GM18520 (cell line): ENCODE results near the gene USP20.

Source experiments
- ATAC-seq: cut with Tn5 transposase; IDR thresholded peaks from one replicate; pipeline ENCODE4 v1.9.1; 2021; ENCODE audit not compliant: unreplicated experiment

Gene USP20

GRCh38 chr9:129914051-129914450 is 78.8 kb downstream of the USP20 start:
- ATAC-seq = no peak

DNA sequence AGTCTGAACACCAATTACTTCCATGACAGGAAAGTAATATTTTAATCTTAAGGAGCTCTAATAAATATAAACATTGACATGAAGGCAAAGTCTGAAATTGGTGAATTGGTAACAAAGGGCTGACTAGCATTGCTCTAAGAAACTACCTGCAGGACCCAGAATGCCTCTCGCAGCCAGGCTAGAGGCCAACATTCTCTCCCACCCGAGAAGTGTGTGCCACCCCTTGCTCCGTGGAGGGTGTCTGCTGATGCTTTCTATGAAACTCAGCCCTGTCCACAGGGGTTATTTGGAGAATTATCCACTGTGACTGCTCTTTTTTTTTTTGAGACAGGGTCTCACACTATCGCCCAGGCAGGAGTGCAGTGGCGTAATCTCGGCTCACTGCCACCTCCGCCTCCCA is 81.4 kb downstream of the USP20 start:
- no peak for ATAC-seq

GRCh38 chr9:129918296-129918950 is 83.2 kb downstream of the USP20 start:
- no peak for ATAC-seq

GRCh38 chr9:129919277-129919676 is 84.0 kb downstream of the USP20 start:
- ATAC-seq = no peak

GRCh38 chr9:129919841-129920240 is 84.6 kb downstream of the USP20 start:
- no peak for ATAC-seq

GRCh38 chr9:129921905-129922304 is 86.6 kb downstream of the USP20 start:
- ATAC-seq = no peak

GRCh38 chr9:129923589-129923988 is 88.3 kb downstream of the USP20 start:
- ATAC-seq = no peak

GRCh38 chr9:129929496-129930125 is 94.4 kb downstream of the USP20 start:
- no peak for ATAC-seq

GRCh38 chr9:129930743-129931142 is 95.5 kb downstream of the USP20 start:
- ATAC-seq = no peak
